NCI-H128 (cell line): ENCODE data around the gene ZBTB24.
"Not testable (repeated sequence)": the region's sequence is repeated elsewhere in the genome, so short reads cannot be mapped to it uniquely, and the experiment has no call there.

ENCODE experiments used
- DNase-seq: peaks from one replicate; lab custom pipeline; 2025; ENCODE audit not compliant: unreplicated experiment; lab: John Stamatoyannopoulos, UW

The ZBTB24 gene

DNA sequence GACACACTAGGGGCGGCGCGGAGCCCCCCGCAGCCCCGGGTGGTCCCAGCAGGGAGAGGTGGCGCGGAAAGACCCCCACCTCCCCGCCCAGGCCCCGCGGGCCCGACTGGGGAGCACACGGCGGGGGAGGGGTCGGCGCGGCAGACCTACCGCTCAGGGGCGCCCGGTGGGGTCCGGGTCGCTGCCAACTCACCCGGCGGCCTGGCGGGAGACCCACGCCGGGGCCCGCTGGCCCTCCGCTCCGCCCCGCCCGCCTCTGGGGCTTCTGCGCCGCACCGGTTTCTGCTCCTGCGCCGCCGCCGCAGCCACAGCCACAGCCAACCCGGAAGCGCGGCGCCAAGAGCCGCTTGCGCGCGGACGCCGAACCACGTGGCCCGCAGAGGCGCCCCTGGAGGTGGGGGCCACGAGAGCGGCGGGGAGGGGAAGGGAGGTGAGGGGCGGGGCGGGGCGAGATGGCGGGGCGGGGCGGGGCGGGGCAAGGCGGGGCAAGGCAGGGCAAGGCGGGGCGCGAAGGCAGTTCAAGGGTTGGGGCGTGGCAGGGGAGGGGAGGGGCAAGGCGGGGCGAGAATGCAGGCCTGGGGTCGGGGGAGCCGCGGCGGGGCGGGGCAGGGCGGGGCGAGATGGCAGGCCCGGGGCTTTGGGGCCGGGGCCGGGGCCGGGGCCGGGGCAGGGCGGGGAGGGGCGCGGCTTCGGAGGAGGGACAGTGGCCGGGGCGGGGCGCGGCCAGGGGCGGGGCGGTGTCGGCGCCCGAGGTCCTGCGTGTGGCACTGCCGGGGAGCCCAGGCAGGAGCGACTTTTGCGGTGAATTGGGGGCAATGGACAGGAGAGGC is at the start of gene ZBTB24:
Gene ZBTB24 (minus strand): TSS at position 315 of the 830 bp plus-strand sequence. CDS start 1,193 bp downstream, outside the sequence.
- DNase-seq, result peak; percentile 74

GRCh38 chr6:109531446-109531845 is 48.4 kb upstream of the ZBTB24 start:
- no peak for DNase-seq

DNA sequence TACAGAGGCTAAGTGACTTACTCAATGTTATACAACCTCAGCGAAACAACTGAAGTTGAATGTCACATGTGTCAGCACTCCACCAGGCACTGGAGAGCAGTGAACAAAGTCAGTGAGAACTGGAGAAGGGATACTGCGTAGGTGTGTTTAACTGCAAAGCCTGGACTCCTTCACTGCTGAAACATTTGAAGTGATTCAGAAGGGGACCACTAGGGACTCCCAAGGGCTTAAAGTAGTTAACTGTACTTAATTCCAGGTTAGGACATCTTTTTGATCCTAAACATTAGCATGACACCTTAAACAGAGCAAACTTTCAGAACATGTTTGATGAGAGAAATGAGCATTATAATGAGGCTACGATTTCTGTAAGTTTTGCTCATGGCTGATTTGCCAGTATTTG is 45.0 kb upstream of the ZBTB24 start:
- DNase-seq, result no peak

- peak; percentile 68 for DNase-seq
These were observed 44.0 kb upstream of the ZBTB24 start for GRCh38 chr6:109526905-109527628.

GRCh38 chr6:109524129-109524528 is 41.1 kb upstream of the ZBTB24 start:
- DNase-seq, result no peak

- DNase-seq, result no peak
These were observed 40.5 kb upstream of the ZBTB24 start for GRCh38 chr6:109523478-109523877.

GRCh38 chr6:109521080-109521479 is 38.1 kb upstream of the ZBTB24 start:
- no peak for DNase-seq

GRCh38 chr6:109519647-109520046 is 36.6 kb upstream of the ZBTB24 start:
- not testable (repeated sequence) for DNase-seq

GRCh38 chr6:109516929-109517328 is 33.9 kb upstream of the ZBTB24 start:
- DNase-seq, result no peak

GRCh38 chr6:109515781-109516409 is 32.9 kb upstream of the ZBTB24 start:
- DNase-seq, result no peak

DNA sequence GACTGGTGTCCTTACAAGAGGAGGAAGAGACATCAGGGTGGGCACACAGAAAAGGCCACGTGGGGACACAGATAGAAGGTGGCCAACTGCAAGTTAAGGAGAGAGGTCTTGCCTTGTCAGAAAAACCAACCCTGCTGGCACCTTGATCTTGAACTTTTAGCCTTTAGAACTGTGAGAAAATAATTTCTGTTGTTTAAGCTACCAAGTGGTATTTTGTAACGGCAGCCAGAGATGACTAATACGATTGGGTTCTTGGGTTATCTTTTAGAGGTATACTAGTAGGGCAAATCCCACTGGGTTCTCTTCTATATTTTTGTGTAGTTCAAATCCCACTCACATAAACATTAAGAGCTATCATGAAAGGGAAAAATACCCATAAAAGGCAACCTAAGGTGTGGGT is 31.9 kb upstream of the ZBTB24 start:
- no peak for DNase-seq

GRCh38 chr6:109513571-109514071 is 30.6 kb upstream of the ZBTB24 start:
- no peak for DNase-seq

- no peak for DNase-seq
These were observed 29.3 kb upstream of the ZBTB24 start for GRCh38 chr6:109512271-109512817.

GRCh38 chr6:109511832-109512231 is 28.8 kb upstream of the ZBTB24 start:
- no peak for DNase-seq

GRCh38 chr6:109510358-109510757 is 27.3 kb upstream of the ZBTB24 start:
- DNase-seq, result no peak

- DNase-seq, result no peak
These were observed 25.3 kb upstream of the ZBTB24 start for GRCh38 chr6:109508166-109508860.

DNA sequence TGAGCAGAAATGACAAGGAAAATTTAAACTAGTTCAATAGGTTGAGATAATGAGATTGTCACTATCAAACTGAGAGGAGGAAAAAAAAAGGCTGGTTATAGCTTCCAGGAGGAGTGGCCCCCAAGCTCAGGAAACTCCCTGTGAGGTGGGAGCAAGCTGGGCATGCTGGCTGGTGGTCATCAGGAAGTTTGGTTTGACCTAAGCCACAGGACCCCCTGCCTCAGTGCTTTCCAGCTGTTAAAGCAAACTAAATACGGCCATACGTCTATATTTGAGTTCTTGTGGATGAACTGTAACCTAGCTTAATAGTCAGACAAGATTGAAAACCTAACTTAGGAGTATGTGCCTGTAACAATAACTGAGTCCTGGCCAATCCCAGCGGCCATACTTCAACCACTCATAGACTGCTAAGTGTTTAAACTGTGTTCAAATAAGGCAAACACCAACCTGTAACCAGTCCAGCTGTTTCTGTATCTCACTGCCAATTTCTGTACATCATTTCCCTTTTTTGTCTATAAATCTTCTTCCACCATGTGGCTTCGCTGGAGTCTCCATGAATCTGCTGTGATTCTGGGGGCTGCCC is 24.6 kb upstream of the ZBTB24 start:
- no peak for DNase-seq

DNA sequence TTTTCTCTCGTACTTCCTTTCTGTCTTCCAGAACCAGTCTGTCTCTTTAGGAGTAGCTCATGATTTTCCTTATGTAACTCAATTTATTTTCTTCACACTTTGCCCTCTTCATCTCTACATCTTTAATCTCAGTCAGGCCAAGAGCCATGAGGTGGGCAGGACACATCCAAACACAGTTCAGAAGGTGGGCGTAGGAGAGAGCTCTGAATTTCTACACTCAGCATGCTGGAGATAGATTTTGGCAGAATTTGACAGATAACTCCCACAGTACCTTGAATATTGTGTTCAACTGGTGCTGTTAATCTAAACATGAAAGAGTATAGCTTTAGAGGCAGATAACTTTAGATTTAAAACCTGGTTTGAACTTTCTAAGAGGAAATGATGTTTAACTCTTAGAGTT is 23.8 kb upstream of the ZBTB24 start:
- no peak for DNase-seq

DNA sequence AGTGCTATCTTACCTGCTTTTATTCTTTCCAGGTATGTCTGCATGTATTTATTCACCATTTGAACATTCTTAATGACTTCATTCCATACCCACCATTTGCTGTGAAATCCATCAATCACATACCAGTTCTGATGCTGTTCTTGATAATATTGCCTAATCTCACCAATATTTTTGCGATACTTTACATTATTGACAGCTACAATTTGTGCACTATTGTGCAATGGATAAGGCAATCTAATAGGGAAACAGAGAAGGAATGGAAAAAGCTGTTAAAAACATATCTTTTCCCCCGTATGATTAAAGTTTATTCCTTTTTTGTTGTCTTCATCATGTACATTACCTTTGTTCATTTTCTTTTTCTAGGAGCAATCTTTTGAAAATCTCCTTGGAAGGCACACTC is 23.3 kb upstream of the ZBTB24 start:
- no peak for DNase-seq
